WERI-Rb-1 (cell line): ENCODE results near the gene SMIM29.
A peak's percentile ranks its signal among the peaks of the same experiment; 100 is the strongest.

Experiments
- DNase-seq: peaks from one replicate; pipeline ENCODE4 v3.0.0-alpha.2; 2020
- H3K27ac ChIP-seq: fragments of 250-450 bp; sonication (Bioruptor Pico); 2 replicates; pipeline ENCODE4 v1.5.1; 2020; ENCODE audit warnings: mild to moderate bottlenecking, moderate library complexity
- H3K27me3 ChIP-seq: fragments of 250-450 bp; sonication (Bioruptor Pico); 2 replicates; pipeline ENCODE4 v1.5.1; 2021; ENCODE audit warnings: mild to moderate bottlenecking, low read depth, moderate library complexity; ENCODE audit not compliant: insufficient read depth, severe bottlenecking
- H3K36me3 ChIP-seq: fragments of 250-450 bp; sonication (Bioruptor Pico); 2 replicates; pipeline ENCODE4 v1.5.1; 2020; ENCODE audit warnings: mild to moderate bottlenecking, moderate library complexity
- H3K4me3 ChIP-seq: 2 replicates; pipeline ENCODE4 v1.5.1; 2011; ENCODE audit warnings: low read depth, mild to moderate bottlenecking, control low read depth, low read length
- H3K9me3 ChIP-seq: fragments of 250-450 bp; sonication (Bioruptor Pico); 2 replicates; pipeline ENCODE4 v1.5.1; 2021; ENCODE audit warnings: mild to moderate bottlenecking, moderate library complexity; ENCODE audit not compliant: severe bottlenecking
- TF ChIP-seq, protein P1 (sequence below): IDR thresholded peaks from 2 replicates; pipeline ENCODE4 v1.5.1; 2011; ENCODE audit warnings: low read depth, mild to moderate bottlenecking, control low read depth, inconsistent platforms, low read length

SMIM29 gene

DNA sequence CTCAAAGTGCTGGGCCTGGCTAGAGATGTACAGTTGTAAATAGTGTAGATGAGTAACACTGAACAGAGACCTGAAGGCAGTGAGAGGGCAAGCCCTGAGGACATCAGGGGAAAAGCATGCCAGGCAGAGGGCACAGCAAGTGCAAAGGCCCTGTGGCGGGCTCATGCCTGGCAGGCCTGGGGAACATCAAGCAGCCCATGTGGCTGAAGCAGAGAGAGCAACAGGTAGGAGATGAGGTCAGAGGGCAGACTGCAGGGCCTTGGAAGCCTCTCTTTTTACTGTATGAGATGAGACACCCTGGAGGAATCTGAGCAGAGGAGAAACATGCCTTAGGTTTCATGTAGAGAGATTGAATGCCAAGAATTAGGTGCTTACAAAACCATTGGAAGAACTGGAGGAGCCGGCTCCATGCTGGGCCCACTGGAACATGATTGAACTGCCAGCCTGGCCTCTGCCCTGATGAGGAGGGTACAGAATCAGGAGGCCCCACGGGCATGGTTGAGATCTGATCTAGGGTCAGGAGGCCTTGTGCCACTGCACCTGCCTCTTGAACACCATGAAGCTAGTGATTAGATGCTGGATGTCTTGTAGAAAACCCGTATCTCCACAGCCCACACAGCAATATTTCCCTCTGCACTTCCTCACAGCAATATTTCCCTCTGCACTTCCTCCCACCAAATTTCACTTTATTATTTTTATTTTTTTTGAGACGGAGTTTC, 18.0 kb downstream of the SMIM29 start:
- no peaks in the 10 kb centered on the region for H3K36me3 ChIP-seq
- no peak overlapping the region for H3K27ac ChIP-seq
- TF ChIP-seq, protein P1, sequence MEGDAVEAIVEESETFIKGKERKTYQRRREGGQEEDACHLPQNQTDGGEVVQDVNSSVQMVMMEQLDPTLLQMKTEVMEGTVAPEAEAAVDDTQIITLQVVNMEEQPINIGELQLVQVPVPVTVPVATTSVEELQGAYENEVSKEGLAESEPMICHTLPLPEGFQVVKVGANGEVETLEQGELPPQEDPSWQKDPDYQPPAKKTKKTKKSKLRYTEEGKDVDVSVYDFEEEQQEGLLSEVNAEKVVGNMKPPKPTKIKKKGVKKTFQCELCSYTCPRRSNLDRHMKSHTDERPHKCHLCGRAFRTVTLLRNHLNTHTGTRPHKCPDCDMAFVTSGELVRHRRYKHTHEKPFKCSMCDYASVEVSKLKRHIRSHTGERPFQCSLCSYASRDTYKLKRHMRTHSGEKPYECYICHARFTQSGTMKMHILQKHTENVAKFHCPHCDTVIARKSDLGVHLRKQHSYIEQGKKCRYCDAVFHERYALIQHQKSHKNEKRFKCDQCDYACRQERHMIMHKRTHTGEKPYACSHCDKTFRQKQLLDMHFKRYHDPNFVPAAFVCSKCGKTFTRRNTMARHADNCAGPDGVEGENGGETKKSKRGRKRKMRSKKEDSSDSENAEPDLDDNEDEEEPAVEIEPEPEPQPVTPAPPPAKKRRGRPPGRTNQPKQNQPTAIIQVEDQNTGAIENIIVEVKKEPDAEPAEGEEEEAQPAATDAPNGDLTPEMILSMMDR = no peak
- H3K4me3 ChIP-seq = no peak overlapping the region
- H3K27me3 ChIP-seq = no peaks in the 10 kb centered on the region
- no peak for DNase-seq
- H3K9me3 ChIP-seq = no peaks in the 10 kb centered on the region

DNA sequence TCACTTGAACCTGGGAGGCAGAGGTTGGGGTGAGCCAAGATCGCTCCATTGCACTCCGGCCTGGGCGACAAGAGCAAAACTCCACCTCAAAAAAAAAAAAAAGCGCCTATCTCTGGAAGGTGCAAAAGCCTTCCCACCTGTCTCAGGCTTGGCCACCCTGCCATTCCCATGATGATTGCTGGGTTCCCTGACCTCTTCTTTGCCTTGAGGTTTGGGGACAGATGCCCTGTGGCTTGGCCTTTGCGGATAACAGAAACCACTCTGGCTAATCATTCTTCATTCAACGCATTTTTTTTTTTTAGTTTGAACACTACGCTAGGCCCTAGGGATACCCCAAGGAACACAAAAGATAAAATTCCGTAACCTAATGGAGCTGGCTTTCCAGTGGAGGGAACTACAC, 18.9 kb downstream of the SMIM29 start:
- Histone ChIP-seq H3K4me3 (no peak overlapping the region), H3K27me3 (no peaks in the 10 kb centered on the region), H3K9me3 (no peaks in the 10 kb centered on the region), H3K27ac (no peak overlapping the region), H3K36me3 (no peaks in the 10 kb centered on the region)
- TF ChIP-seq, protein P1 = no peak
- DNase-seq = no peak

GRCh38 chr6:34227761-34228421, 20.9 kb downstream of the SMIM29 start:
- no peak overlapping the region for H3K4me3 ChIP-seq

DNA sequence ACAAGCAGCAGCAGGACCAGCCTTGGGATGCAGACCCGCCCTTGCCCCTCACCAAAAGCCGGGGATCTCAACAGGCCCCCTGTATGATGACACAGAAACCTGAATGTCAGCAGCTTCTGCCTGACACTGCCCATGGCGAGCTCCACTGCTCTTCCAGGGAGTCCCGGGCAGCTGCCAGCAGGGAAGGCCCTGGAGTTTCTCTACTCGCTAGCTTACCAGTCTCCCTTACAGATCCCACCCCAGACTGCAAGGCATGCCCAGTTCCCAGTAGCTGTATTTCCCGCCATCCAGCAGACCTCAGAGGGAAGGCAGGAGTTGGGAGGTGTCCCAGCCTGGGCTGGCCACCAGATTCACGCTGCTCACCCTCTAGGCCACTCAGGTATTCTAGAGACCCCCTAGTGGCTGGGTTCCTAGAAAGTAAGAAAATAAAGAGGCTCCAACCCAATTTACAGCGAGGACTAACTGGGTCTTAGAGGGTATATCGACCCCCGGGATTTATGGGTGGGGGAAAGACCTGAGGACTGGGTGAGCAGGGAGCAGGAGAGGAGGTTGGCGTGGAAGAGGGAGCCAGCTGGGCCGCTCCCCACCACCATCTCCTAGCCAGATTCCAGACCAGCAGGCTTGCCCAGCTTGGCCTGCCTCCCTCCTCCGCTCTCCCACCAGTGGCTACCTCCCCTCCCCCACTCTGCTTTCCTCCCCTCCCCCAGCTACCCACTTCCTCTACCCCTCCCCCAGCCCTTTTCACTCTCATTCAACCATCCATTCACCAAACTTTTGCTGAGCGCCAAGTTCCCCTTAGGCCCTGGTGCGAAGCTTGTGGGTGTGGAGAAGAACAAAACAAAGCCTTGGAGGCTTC, 21.8 kb downstream of the SMIM29 start:
- no peaks in the 10 kb centered on the region for H3K9me3 ChIP-seq
- H3K4me3 ChIP-seq = no peak overlapping the region
- TF ChIP-seq, protein P1 = peak; percentile 19; the same call in 1 of the 2 replicates
- peak overlapping the region; percentile 1; the same call in 1 of the 2 replicates for H3K27ac ChIP-seq
- DNase-seq = no peak
- H3K27me3 ChIP-seq = no peaks in the 10 kb centered on the region
- no peaks in the 10 kb centered on the region for H3K36me3 ChIP-seq

More at GRCh38 chr6:34227761-34228421, 20.9 kb downstream of the SMIM29 start:
- TF ChIP-seq, protein P1 = no peak
- no peaks in the 10 kb centered on the region for H3K9me3 ChIP-seq
- H3K27me3 ChIP-seq = no peaks in the 10 kb centered on the region
- no peaks in the 10 kb centered on the region for H3K36me3 ChIP-seq
- H3K27ac ChIP-seq = no peak overlapping the region
- no peak for DNase-seq

DNA sequence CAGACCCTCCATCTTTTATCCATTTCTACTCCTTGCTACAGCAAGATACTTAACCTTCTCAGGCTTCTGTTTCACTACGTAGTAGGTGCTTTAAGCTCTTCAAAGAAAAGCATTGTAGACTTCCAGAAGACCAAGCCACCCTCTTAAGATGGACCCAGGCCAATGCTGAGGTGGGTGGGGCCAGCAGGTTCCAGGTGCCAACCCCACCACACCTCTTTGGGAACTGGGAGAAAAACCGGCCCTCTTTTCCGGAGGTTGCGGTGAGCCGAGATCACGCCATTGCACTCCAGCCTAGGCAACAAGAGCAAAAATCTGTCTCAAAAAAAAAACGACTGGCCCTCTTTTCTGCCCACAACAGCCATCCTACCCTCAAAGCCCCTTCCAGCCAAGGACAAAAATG, 22.7 kb downstream of the SMIM29 start:
- H3K27me3 ChIP-seq = no peaks in the 10 kb centered on the region
- no peak overlapping the region for H3K4me3 ChIP-seq
- no peak for DNase-seq
- no peak overlapping the region for H3K27ac ChIP-seq
- TF ChIP-seq, protein P1 = no peak
- H3K36me3 ChIP-seq = no peaks in the 10 kb centered on the region
- H3K9me3 ChIP-seq = no peaks in the 10 kb centered on the region
